ENCODE results near the gene MAP3K19.
"Not testable (repeated sequence)": the region's sequence is repeated elsewhere in the genome, so short reads cannot be mapped to it uniquely, and the experiment has no call there.

The MAP3K19 gene

DNA sequence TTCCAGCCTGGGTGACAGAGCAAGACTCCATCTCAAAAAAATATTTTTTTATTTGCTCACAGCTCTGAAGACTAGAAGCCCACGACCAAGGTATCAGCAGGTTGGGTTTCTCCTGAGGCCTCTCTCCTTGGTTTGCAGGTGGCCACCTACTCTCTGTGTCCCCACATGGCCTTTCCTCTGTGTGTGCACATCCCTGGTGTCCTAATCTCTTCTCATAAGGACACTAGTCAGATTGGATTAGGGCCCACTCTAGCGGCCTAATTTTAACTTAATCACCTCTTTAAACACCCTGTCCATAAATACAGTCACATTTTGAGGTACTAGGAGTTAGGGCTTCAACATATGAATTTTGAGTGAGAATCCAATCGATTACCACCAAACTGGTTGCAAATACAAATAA, 2.9 kb upstream of the MAP3K19 start:
- no peak for DNase-seq

DNA sequence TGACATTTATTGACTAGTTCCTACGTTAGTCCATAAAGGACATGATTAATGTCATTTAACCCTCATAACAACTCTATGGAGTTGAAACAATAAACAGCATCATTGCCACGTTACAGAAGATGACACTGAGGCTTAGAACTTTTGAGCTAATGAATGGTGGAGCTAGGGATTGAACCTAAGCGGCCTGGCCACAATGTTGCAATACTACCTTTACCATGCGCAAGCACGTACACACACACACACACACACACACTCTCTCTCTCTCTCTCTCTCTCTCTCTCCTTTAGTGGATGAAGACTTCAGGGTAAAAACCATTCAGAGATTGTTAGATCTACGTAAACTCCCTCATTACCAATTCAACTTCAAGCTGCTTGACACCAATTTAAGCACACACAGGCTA, 875 bp upstream of the MAP3K19 start:
- no peak for DNase-seq

DNA sequence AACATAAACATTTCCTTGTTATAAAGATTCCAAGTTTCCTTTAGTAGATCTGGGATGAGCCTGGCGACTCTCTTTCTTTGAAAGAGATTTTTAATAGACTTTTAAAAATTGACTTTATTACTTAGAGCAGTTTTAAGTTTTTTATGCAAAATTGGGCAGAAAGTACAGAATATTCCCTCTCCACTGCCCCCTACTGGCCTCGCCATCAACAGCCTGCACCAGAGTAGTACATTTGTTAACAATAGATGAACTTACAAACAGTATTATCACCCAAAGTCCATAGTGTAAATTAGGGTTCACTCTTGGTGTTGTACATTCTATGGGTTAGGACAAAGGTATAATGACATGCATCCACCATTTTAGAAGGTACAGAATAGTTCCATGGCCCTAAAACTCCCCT, 3.9 kb downstream of the MAP3K19 start:
- no peak for DNase-seq

DNA sequence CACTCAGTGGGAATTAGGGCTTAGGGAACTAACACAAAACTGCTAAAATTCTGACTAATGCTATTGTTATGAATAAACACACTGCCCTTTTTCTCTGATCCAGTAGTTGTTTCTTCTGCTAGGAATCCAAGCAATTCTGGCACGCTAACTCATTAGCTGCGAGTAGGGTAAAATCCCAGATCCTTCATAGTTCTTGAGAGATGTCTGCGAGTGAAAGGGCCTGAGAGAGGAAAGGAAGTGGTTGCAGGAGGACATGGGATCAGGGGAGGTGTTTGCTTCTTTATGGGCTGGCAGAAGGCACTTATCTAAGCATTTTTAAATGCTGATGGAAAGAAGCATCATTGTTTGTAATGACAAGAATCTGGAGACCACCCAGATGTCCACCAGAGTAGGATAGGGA, 9.4 kb downstream of the MAP3K19 start:
- DNase-seq: no peak

DNA sequence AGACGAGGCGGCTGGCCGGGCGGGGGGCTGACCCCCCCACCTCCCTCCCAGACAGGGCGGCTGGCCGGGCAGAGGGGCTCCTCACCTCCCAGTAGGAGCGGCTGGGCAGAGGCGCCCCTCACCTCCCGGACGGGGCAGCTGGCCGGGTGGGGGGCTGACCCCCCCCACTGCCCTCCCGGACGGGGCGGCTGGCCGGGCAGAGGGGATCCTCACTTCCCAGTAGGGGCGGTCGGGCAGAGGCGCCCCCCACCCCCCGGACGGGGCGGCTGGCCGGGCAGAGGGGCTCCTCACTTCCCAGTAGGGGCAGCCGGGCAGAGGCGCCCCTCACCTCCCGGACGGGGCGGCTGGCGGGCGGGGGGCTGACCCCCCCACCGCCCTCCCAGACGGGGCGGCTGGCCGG, 14.0 kb downstream of the MAP3K19 start:
- not testable (repeated sequence) for DNase-seq

DNA sequence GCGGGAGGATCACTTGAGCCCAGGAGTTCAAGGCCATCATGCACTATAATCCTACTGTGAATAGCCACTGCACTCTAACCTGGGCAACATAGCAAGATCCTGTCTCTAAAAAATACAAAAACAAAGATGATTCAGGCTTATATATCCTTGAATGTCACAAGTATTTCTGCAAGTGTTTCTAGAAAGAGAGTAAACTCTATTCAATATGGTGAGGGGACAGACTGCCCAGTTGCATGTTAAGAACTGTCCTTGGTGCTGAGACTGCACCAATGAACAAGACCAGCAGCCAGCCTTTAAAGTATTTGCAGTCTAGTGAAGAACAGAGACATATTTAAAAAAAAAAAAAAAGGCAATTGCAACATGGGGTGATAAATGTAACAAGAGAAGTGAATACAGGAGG, 16.4 kb downstream of the MAP3K19 start:
- no peak for DNase-seq

DNA sequence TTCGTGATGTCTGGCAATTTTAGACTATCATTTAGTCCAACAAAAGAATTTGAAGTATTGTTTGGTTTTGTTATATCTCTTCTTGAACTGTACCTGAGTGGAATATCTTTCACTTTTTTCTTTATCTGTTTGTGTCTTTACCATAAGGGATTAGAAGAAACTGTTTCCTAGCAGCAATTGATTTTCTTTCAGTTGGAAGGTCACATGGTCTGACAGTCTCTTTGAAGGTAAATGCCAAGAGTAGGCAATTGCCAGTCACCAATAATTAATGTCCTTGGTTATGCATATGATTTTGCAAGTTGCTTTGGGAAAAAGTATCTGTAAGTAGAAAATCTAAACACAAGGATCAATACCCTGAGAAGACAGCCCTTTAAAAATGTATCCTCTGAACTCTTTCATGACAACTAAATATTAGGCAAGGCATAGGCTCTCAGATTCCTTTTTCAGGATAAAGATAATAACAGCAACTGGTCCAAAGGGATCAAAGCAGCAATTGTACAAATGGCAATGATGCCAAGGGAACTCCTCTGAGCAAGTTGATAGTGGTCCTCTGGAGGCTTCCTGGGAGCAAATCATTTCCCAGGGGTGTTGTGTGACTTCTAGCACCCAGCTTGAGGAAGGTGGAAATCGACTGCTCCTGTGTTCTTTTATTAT, 17.6 kb downstream of the MAP3K19 start:
- no peak for DNase-seq

DNA sequence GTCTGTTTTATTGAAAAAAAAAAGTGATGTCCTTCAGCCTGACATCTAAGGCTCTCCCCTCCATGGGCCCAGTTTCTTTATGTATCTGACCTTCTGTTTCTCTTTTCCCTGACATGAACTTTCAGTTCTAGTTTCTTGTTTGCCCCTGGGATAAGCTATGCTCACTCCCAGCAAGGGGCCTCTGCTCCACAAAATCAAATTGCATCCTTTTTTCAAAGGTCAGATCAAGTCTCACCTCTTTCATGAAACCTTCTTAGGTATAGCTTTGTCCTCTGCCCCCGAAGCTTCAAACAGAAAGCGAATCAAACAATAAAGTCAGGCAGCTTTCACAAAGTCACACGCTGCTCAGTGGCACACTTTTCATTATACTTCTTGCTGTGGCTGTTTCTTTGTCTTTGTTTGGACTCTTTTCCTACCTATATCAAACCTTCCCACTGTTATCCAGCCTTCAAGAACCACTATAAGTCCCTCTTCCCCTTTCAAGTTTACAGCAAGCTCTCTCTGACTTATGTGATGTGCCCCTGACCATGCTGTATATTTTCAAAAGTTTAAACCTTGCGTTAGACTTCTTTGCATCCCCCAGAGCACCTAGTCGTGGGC, 23.3 kb downstream of the MAP3K19 start:
- DNase-seq: no peak

DNA sequence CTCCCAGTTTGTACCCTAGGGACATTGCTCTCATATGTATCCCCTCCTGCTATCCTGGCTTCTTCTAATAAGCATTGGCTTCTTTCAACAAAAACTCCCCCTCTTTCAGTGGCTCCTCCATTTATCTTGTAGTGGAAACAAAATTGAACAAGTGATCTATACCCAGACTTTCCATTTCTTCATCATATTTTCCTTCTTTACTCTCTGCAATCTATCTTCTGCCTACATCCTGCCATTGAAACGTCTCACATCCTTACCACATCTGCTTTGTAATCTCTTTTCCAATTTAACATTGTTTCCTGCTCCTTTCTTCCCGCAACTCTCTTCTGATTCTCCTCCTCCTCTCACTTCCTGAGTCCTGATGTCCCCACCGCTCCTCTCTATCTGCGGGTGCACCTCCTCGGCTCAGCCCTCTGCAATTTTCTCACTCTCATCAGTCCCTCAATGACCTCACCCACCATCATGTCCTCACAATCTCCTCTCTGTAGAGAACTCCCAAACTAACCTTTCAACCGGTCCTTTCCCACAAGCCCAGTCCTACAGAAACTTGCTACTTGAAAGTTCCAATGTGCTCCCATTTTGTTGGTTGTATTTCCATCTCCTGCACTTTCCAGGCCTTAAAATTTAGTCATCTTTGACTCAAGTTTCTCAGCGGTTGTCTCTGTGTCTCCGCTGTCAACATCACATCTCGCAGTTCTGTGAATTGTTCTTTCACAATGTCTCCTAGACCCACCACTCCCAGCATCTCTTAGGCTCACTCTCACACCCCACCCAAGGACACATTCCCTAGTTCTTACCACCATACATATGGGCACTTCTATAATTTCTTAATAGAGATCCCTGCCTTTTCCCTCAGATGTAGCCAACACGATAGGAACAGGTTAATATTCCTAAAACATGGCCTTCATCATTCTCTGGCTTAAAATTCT, 24.0 kb downstream of the MAP3K19 start:
- no peak for DNase-seq

DNA sequence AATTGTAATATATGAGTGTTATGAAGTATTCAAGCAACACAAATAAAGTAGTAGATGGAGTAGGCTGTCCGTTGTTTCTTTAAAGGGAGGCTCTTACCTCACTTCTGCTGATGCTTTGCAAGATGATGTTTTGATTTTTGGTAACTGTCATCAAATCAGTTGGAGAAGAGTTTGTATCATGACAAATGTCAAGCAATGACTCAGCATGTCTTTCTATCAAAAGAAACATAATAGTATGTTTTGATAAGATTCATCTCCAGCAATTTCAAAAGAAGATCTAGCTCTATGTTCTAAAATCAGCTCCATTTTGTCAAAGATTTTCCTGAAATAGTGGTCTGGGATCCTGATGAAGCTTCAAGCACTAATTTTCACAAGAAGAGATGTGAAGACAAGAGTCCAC, 25.6 kb downstream of the MAP3K19 start:
- no peak for DNase-seq

DNA sequence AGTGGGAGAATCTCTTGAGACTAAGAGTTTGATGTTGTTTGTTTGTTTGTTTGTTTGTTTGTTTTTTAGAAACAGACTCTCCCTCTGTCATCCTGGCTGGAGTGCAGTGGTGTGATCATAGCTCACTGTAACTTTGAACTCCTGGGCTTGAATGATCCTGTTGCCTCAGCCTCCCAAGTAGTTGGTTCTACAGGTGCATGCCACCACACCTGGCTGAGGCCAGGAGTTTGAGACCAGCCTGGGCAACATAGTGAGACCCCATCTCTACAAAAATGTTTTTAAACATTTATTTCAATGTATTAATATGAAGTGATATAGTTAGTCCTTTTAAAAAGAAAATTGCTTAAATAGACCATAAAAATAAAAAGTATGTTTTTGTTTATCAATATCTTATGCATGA, 35.6 kb downstream of the MAP3K19 start:
- no peak for DNase-seq

DNA sequence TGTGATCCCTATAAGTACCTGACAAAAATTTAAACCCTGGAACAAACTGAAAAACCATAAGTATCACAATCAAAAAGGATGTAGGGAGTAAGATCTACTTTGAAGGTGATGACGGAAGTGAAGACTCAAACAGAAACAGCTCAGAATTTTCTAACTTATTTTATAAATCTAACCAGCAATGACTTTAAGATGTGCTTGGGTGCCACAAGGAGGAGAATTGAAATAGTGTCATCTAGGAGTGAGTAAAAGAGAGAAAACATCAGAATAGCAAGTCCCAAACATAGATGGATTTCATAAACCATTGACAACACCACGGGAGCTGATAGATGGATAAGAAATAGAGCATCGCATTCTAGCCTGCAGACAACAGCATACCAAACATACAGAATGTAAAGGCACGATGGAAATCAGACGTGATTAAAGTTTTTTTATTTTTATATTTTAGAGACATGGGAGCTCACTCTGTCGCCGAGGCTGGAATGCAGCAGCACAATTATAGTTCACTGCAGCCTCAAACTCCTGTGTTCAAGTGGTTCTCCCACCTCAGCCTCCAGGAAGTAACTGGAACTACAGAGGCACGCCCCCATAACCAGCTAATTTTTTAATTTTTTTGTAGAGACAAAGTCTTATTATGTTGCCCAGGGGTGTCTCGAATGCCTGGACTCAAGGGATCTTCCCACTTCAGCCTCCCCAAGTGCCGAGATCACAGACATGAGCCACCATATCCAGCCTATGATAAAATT, 36.9 kb downstream of the MAP3K19 start:
- DNase-seq: no peak

DNA sequence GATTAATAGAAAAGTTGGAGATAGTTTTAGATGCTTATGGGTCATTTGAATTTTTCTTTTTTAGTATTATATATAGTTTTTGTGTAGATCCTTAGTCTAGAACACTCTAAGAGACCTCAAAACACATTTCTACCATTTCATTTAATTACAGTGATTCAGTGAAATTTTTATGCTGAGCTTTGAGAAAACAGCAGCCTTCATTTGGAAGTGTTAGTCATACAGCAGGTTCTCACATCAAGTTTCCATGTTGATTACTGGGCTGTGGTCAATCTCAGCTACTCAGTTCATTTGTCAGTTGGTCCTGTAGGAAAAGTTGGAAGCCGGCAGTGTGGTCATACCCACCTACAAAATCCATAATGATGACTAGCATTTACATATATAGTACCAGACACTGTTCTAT, 37.9 kb downstream of the MAP3K19 start:
- no peak for DNase-seq

DNA sequence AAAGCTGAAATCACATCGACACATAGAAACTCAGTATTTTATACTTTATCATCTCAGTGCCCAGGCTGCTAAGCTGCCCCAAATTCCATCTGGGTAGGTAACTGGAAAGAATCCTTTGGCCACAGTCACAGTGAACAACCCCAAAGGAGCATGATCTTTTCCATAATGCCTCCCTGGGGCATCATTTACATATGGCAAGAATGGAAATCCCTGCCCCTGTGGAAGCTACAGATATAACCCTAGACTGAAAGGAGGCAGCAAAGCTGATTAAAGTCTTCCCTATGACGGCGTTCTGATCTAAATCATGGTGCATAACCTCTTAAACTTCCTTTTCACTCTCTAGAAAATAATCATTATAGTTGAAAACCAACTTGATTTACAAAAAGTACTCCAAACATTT, 41.5 kb downstream of the MAP3K19 start:
- DNase-seq: no peak

DNA sequence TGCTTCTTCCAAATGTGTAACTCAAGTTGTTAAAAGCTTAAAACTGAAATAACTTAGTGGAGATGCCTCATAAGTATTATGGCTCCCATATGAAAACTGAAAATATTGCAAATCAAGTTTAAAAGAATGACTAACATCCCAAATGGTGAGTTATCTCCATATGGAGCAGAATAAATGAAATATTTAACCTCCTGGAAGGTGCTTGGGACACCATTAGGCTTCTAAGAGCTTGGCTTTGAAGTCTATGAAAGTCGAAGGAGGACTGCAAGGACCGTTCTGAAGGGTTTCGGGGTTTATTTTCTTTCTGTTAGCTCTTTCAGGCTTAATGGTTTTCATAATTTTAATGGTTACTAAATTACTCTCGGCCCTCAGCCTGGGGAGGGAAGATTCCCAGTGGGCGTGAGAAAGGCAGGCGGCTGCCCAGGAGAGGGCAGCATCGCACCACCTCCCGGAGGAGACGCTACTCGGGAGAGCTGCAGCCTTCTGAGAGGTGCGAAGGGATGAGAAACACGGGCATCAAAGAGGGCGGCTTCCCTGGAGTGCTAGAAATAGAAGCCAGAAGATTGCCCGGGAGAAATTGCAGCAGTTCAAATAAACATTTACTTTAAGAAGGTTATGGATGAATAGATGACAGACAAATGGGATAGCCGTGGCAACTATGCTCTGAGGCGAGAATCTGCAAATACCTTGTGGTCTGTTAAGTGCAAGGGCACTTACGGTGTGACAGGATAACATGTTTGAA, 43.1 kb downstream of the MAP3K19 start:
- DNase-seq: peak; percentile 15 to 57

DNA sequence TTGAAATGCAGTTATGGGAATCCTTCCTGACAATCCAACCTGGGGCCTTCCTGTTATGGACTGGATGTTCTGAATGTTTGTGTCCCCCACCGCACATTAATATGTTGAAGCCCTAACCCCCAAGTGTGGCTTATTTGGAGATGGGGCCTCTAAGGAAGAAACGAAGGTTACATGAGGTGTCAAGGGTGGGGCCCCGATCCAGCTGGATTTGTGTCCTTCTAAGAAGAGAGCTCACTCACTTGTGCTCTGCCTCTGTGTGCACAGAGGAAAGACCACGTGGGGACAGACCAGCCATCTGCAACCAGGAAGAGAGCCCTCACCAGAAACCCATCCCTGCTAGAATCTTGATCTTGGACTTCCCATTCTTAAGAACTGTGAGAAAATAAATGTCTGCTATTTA, 44.4 kb downstream of the MAP3K19 start:
- DNase-seq: no peak

DNA sequence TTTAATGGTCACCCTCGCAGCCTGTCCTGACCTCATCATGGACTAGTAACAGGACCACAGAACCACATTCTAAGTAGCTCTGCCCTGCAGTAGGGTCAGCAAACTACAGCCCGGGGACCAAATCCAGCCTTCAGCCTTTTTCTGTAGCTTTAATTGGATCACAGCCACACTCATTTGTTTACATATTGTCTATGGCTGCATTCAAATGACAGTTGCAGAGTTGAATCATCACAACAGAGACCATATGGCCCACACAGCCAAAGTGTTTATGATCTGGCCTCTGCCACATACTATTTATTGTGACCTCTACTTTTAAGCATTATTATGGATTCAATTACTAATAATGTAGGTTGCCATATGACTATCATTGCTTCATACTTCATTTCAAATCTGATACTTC, 47.7 kb downstream of the MAP3K19 start:
- no peak for DNase-seq

DNA sequence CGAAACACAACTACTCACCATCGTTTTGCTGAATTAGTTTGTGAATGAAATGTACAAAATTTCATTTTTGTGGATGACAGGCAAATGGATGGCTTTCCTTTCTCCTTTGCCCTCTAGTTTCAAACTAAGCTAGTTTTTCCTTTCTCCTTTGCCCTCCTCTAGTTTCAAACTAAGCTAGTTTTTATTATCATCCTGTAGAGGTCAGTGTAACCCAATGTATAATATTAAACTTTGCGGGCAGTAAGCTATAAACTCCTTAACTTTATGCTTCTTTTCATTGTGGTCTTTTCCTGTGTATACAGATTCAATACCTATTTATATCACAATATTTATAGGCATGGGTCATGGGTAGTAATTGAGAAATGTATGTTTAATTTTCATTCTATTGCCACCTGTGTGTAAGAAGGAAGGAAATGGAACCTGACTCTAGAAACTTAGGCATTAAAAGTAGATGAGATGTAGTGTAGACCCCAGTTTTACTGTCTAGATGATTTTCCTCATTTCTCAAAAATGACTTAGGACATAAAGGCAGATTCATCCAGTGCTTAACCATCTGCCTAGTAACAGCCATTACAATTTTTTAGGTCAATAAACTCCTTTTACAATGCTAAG, 58.1 kb downstream of the MAP3K19 start:
- peak in 1 of 2 experiments; percentile 61 for DNase-seq

DNA sequence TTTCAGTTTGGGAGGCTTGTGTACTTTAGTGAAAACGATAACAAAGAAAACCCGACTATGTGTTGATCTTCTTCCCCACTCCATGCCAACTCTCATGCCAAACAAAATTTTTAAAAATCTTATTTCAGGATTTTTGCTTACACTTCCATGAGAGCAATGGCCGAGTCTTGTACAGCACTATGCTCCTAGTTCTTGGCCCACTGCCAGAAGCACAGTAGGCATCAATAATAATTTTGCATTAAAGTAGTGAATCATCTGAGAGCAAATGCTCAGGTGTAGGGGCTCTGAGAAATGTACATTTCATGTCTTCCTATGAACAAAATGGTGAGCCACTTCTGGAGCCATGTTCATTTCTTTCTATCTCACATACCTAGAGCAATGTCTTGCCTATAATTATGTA, 62.2 kb downstream of the MAP3K19 start:
- DNase-seq: no peak

DNA sequence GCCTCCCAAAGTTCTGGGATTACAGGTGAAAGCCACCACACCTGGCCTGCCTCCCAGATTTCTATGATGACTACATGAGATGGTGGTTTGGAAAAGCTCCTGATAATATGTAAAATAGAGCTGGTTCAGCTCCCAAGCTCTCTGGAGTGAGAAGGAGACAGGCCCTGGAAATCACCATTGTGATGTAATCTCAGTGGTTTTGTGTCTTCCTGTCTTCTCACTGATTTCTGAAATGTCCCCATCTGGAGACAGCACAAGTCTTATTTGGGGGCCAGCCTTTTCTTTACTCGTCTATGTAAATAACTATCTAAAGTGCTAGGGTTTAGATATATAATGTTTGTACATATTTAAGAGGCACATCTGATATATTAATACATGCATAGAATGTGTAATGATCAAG, 64.6 kb downstream of the MAP3K19 start:
- no peak for DNase-seq

DNA sequence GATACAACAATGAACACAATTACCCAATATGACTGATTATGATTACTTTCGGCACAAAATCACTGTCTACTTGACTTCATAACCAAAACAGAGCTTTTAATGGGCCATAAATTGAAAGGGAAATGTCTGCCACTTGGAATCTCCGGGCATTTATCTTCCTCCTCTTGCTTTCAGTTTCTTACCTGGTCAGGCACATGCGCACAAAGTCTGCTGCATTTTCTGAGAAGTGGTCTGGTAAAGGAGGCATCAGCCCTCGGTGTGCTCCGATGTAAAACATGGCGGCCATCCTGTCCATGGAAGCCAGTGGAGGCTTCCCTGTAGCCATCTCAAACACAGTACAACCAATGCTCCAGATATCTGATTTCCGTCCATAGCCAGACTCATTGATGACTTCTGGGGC, 66.6 kb downstream of the MAP3K19 start:
- DNase-seq: no peak

DNA sequence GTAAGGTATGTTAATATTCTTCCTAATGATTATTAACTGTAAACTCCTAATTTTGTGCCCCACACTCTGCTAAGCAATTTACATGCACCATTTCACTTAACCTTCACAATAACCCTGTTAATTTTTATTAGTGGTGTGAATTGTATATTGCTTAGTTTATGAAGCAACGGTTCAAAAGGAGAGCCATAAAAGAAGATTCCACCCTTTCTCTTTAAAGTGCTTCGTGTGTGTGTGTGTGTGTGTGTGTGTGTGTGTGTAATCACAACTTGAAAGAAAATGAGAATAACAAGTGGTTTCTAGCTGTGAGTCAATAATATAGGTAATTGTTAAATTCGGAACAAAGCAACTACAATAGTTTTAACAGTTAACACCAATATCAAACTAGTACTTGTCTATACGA, 68.0 kb downstream of the MAP3K19 start:
- DNase-seq: no peak
